GM12872 (cell line): ENCODE measurements around the gene MRPS5.

Experiments used
- CTCF ChIP-seq: IDR thresholded peaks from 3 replicates; pipeline ENCODE4 v1.5.1; 2011; ENCODE audit warnings: low read depth, mild to moderate bottlenecking, low read length, moderate library complexity; ENCODE audit not compliant: insufficient read depth

MRPS5 gene

GRCh38 chr2:95052804-95053479 is 68.7 kb downstream of the MRPS5 start:
- no peak for TF ChIP-seq CTCF

GRCh38 chr2:95052307-95052706 is 69.3 kb downstream of the MRPS5 start:
- TF ChIP-seq CTCF, result no peak

- TF ChIP-seq CTCF, result no peak
Observed at GRCh38 chr2:95051626-95052025, 70.0 kb downstream of the MRPS5 start.

- no peak for TF ChIP-seq CTCF
Observed at GRCh38 chr2:95050385-95051300, 71.0 kb downstream of the MRPS5 start.

GRCh38 chr2:95049961-95050360 is 71.6 kb downstream of the MRPS5 start:
- TF ChIP-seq CTCF, result no peak

GRCh38 chr2:95049683-95049955 is 72.0 kb downstream of the MRPS5 start:
- TF ChIP-seq CTCF, result no peak

GRCh38 chr2:95048825-95049682 is 72.6 kb downstream of the MRPS5 start:
- TF ChIP-seq CTCF, result no peak
